HepG2 (cell line): Measurements from ENCODE around the gene MEGF11. TPM values are rescaled to one million over a fixed set of nuclear protein-coding genes. Genes with fewer than 3 reads are reported as not detected.

ENCODE experiments used
- ATAC-seq: fragments of 200-7000 bp; cut with Tn5 transposase; 3 replicates; pipeline ENCODE4 v1.9.1; 2020; ENCODE audit warnings: mild to moderate bottlenecking, moderate library complexity
- BruUV-seq: library from RNA; stranded (reverse); fragments of 400-500 nt; replicated peaks from 2 replicates; lab custom pipeline; 2021; lab: Mats Ljungman, UMichigan
- CTCF ChIA-PET: fragments of 300-600 bp; formaldehyde crosslinking; extraction: SDS; loops from one replicate; lab custom pipeline; 2021; ENCODE audit warnings: low total read pairs, inconsistent platforms, low intra/inter-chr PET ratio; lab: Yijun Ruan, JAX
- POLR2A ChIA-PET: fragments of 350-600 bp; sonication (Branson Sonifier 250); formaldehyde crosslinking; loops from one replicate; lab custom pipeline; 2020; ENCODE audit warnings: antibody characterized with exemption, inconsistent platforms; lab: Yijun Ruan, JAX
- DNase-seq: peaks from one replicate; pipeline ENCODE4 v3.0.0-alpha.2; 2015; ENCODE audit warnings: low spot score
- FAIRE-seq: peaks from 3 replicates; lab custom pipeline; 2011; peaks lifted over from hg19 to GRCh38; lab: Jason Lieb, UNC
- H2AFZ ChIP-seq: one replicate; pipeline ENCODE4 v1.6.1; 2011; ENCODE audit warnings: low read length, inconsistent platforms
- H3K27ac ChIP-seq: fragments of 300-600 bp; 3 replicates; pipeline ENCODE4 v1.8.0; 2011; ENCODE audit warnings: mixed run types, mild to moderate bottlenecking, mixed read lengths, low read length, inconsistent platforms; ENCODE audit not compliant: insufficient read depth; ENCODE audit errors: extremely low read length
- H3K27me3 ChIP-seq, 2 experiments: fragments of 200-600 bp in 1 of 2; 2 replicates in 1 of 2; 3 replicates in 1 of 2; pipeline versions ENCODE4 v1.6.0 to v1.8.0; 2011; ENCODE audit warnings: low read length in 2 of 2, mild to moderate bottlenecking in 2 of 2, moderate library complexity in 2 of 2, inconsistent platforms in 1 of 2; ENCODE audit not compliant: insufficient read depth in 2 of 2, control insufficient read depth in 1 of 2
- H3K36me3 ChIP-seq, 2 experiments: fragments of 200-600 bp in 1 of 2; replicated peaks in 1 of 2; 2 replicates in 1 of 2; 3 replicates in 1 of 2; pipeline versions ENCODE4 v1.5.1 to v1.8.0; 2011; ENCODE audit warnings: low read length in 2 of 2, inconsistent platforms in 1 of 2; ENCODE audit not compliant: insufficient read depth in 2 of 2, control insufficient read depth in 1 of 2
- H3K4me1 ChIP-seq: 2 replicates; pipeline ENCODE4 v1.5.1; 2012; ENCODE audit warnings: low read length, inconsistent platforms; ENCODE audit not compliant: insufficient read depth
- H3K4me2 ChIP-seq: 2 replicates; pipeline ENCODE4 v1.6.0; 2011; ENCODE audit warnings: low read depth, low read length, inconsistent platforms
- H3K4me3 ChIP-seq, 3 experiments: fragments of 200-600 bp in 1 of 3; sonication (generic), shearing (Covaris generic) in 1 of 3; replicated peaks in 1 of 3; 2 replicates each; pipeline ENCODE4 v1.5.1; 2011 to 2016; ENCODE audit warnings: low read length in 3 of 3, inconsistent platforms in 2 of 3, low read depth in 2 of 3, mild to moderate bottlenecking in 2 of 3, control low read depth in 1 of 3, mixed read lengths in 1 of 3; ENCODE audit not compliant: insufficient read depth in 1 of 3
- H3K79me2 ChIP-seq: one replicate; pipeline ENCODE4 v1.6.1; 2011; ENCODE audit warnings: low read length, inconsistent platforms; ENCODE audit not compliant: insufficient read depth
- H3K9ac ChIP-seq: 2 replicates; pipeline ENCODE4 v1.6.0; 2011; ENCODE audit warnings: mild to moderate bottlenecking, low read depth, low read length, inconsistent platforms; ENCODE audit not compliant: insufficient read depth
- H3K9me3 ChIP-seq: 2 replicates; pipeline ENCODE4 v1.5.1; 2012; ENCODE audit warnings: mild to moderate bottlenecking, low read length
- H4K20me1 ChIP-seq: 2 replicates; pipeline ENCODE4 v1.6.0; 2011; ENCODE audit warnings: inconsistent platforms, mild to moderate bottlenecking, low read length, moderate library complexity; ENCODE audit not compliant: insufficient read depth
- CCDC6 ChIP-seq: sonication (generic); formaldehyde crosslinking; IDR thresholded peaks from 2 replicates; pipeline ENCODE4 v1.8.1; 2022; ENCODE audit warnings: mild to moderate bottlenecking, missing genetic modification reagents, moderate library complexity
- ESRRA ChIP-seq: sonication (generic); formaldehyde crosslinking; IDR thresholded peaks from 2 replicates; pipeline ENCODE4 v1.5.1; 2020; ENCODE audit warnings: mild to moderate bottlenecking, low read depth, missing genetic modification reagents
- LBX2 ChIP-seq: sonication (generic); formaldehyde crosslinking; IDR thresholded peaks from 2 replicates; pipeline ENCODE4 v1.5.0; 2020; ENCODE audit warnings: missing genetic modification reagents, mild to moderate bottlenecking, borderline replicate concordance
- MAX ChIP-seq: IDR thresholded peaks from 2 replicates; pipeline ENCODE4 v1.6.1; 2012; ENCODE audit warnings: inconsistent platforms
- RERE ChIP-seq: IDR thresholded peaks from 2 replicates; pipeline ENCODE4 v1.6.1; 2016; ENCODE audit warnings: low read depth, missing genetic modification reagents, missing compliant biosample characterization
- REST ChIP-seq, 2 experiments: IDR thresholded peaks; 2 replicates each; pipeline ENCODE4 v1.6.1; 2011 to 2012; ENCODE audit warnings: low read length in 2 of 2, borderline replicate concordance in 1 of 2, low read depth in 1 of 2, mild to moderate bottlenecking in 1 of 2, moderate library complexity in 1 of 2
- TAF15 ChIP-seq: fragments of 200-400 bp; formaldehyde crosslinking; IDR thresholded peaks from one replicate; pipeline ENCODE4 v1.6.1; 2018; ENCODE audit warnings: mild to moderate bottlenecking, low read depth, low read length; ENCODE audit not compliant: poor library complexity, severe bottlenecking
- ZBTB1 ChIP-seq: sonication (generic); formaldehyde crosslinking; IDR thresholded peaks from 2 replicates; pipeline ENCODE4 v1.4.0; 2020; ENCODE audit warnings: missing genetic modification reagents, borderline replicate concordance
- ZFP41 ChIP-seq: sonication (generic); formaldehyde crosslinking; IDR thresholded peaks from 2 replicates; pipeline ENCODE4 v1.4.0; 2020; ENCODE audit warnings: mild to moderate bottlenecking, missing genetic modification reagents, borderline replicate concordance
- ZNF382 ChIP-seq: sonication (generic); formaldehyde crosslinking; IDR thresholded peaks from 2 replicates; pipeline ENCODE4 v1.5.0; 2020; ENCODE audit warnings: missing genetic modification reagents, mild to moderate bottlenecking, borderline replicate concordance
- ZNF674 ChIP-seq: sonication (generic); formaldehyde crosslinking; IDR thresholded peaks from 2 replicates; pipeline ENCODE4 v1.5.0; 2020; ENCODE audit warnings: low read depth, mild to moderate bottlenecking, missing genetic modification reagents
- ZNF724P ChIP-seq: sonication (generic); formaldehyde crosslinking; IDR thresholded peaks from 2 replicates; pipeline ENCODE4 v1.8.0; 2022; ENCODE audit warnings: missing genetic modification reagents, borderline replicate concordance
- ZNF740 ChIP-seq: sonication (generic); formaldehyde crosslinking; IDR thresholded peaks from 2 replicates; pipeline ENCODE4 v1.4.0; 2020; ENCODE audit warnings: missing genetic modification reagents
- WGBS: methylation state at CpG from one replicate; pipeline ENCODE4 v1.1.6; 2017; ENCODE audit warnings: low lambda C conversion rate; 5-methylcytosine and 5-hydroxymethylcytosine counted together
- in situ Hi-C: cut with HindIII; loops from 2 replicates; pipeline ENCODE4 v1.10.0; 2017; ENCODE audit warnings: low pct_unique_long_range_greater_than_20kb; ENCODE audit not compliant: extremely low pct_ligation_motif_present
- intact Hi-C: fragments of 100-400 bp; cut with micrococcal nuclease; formaldehyde crosslinking; loops from one replicate; pipeline ENCODE4 v1.10.0; 2022; ENCODE audit not compliant: unreplicated experiment
- polyA plus RNA-seq, 8 experiments: library from polyadenylated mRNA; depleted of rRNA in 3 of 8; stranded (reverse) in 7 of 8; unstranded in 1 of 8; fragments of >200 nt; fragmentation: Illumina TruSeq in 4 of 8; extraction: Trizol in 4 of 8; gene quantifications; 2 replicates each; pipeline versions ENCODE4 v1.2.1 to v1.2.3, GENCODE V29; 2011 to 2016; ENCODE audit warnings: low read depth in 4 of 8, missing spikeins in 1 of 8, mixed read lengths in 1 of 8; ENCODE audit not compliant: insufficient read depth in 1 of 8
- total RNA-seq, 5 experiments: library from RNA; depleted of rRNA; stranded (reverse); fragments of >200 nt; fragmentation: Illumina TruSeq; extraction: Trizol; gene quantifications; 2 replicates each; pipeline ENCODE4 v1.2.3, GENCODE V29; 2016; ENCODE audit warnings: low read depth in 1 of 5

The MEGF11 gene
- total and polyA plus RNA-seq, 2 of the 13 experiments (the other 11 are each of a cell fraction or from before 2014, with no cell fraction given): not detected

- TF ChIP-seq RERE (no peak), CCDC6 (CRISPR knock-in tag) (no peak), ZFP41 (CRISPR knock-in tag) (no peak), ZNF674 (CRISPR knock-in tag) (no peak)
Measured at GRCh38 chr15:66112388-66112787, 141.2 kb downstream of the MEGF11 start (continued).

GRCh38 chr15:66111363-66111762, 142.2 kb downstream of the MEGF11 start:
- ChIA-PET CTCF (no interaction called here), POLR2A (no interaction called here)
- Histone ChIP-seq H3K9ac (no peak overlapping the region), H2AFZ (no peak overlapping the region), H3K4me3 (no peak overlapping the region), H3K27ac (no peak overlapping the region), H3K27me3 (peaks cover 2 to 54% of the 10 kb centered on the region in 2 experiments), H3K4me2 (no peak overlapping the region), H3K9me3 (no peaks in the 10 kb centered on the region), H3K79me2 (no peaks in the 10 kb centered on the region), H4K20me1 (no peaks in the 10 kb centered on the region), H3K4me1 (no peaks in the 10 kb centered on the region), H3K36me3 (no peaks in the 10 kb centered on the region)
- intact Hi-C loops: no loop called here
- no TSS peak for BruUV-seq
- DNase-seq (no peak), ATAC-seq (no peak), FAIRE-seq (no peak)
- 14% methylated on average over 3 of the region's 3 CpGs for WGBS
- in situ Hi-C loops: no loop called here
- no peak for TF ChIP-seq MAX
- no peak for TF ChIP-seq TAF15
- no peak for TF ChIP-seq ZBTB1 (CRISPR knock-in tag)
- TF ChIP-seq REST (IDR thresholded peaks at IDR 0.05; ENCODE audit: borderline replicate concordance in 1 of 2, low read depth in 1 of 2, low read length in 2 of 2): no peak
- no peak for TF ChIP-seq ZNF724P (CRISPR knock-in tag)
- TF ChIP-seq LBX2 (CRISPR knock-in tag): no peak
- no peak for TF ChIP-seq ZNF382
- no peak for TF ChIP-seq ZNF740
- no peak for TF ChIP-seq ESRRA (CRISPR knock-in tag)
